Liver (tissue), 3 donors: ENCODE data around the gene ETF1.

Experiments used
- JUND ChIP-seq, 2 donors: IDR thresholded peaks; 2 replicates each; pipeline ENCODE4 v1.6.1; 2016; ENCODE audit warnings: antibody characterized with exemption in 2 of 2
- NR2F2 ChIP-seq: IDR thresholded peaks from 2 replicates; pipeline ENCODE4 v1.6.1; 2016; ENCODE audit warnings: antibody characterized with exemption
- RAD21 ChIP-seq, 2 donors: IDR thresholded peaks; 2 replicates each; pipeline ENCODE4 v1.6.1; 2016; ENCODE audit warnings: antibody characterized with exemption in 2 of 2, mild to moderate bottlenecking in 2 of 2
- SP1 ChIP-seq: IDR thresholded peaks from 2 replicates; pipeline ENCODE4 v1.6.1; 2018; ENCODE audit warnings: antibody characterized with exemption, mild to moderate bottlenecking
- TAF1 ChIP-seq: conservative IDR thresholded peaks from 2 replicates; pipeline ENCODE4 v1.6.1; 2016; ENCODE audit warnings: antibody characterized with exemption, mild to moderate bottlenecking
- YY1 ChIP-seq: IDR thresholded peaks from 2 replicates; pipeline ENCODE4 v1.6.1; 2016; ENCODE audit warnings: antibody characterized with exemption, mild to moderate bottlenecking
- TF ChIP-seq, protein P1 (sequence below): fragments of 150-350 bp; IDR thresholded peaks from 2 replicates; pipeline ENCODE4 v1.5.1; 2017; ENCODE audit warnings: improper control_type of control experiment, low read depth, low read length; ENCODE audit not compliant: missing input control
- TF ChIP-seq, protein P2 (sequence below): IDR thresholded peaks from 2 replicates; pipeline ENCODE4 v1.6.1; 2016; ENCODE audit warnings: antibody characterized with exemption, mild to moderate bottlenecking
- TF ChIP-seq, protein P3 (sequence below): IDR thresholded peaks from 2 replicates; pipeline ENCODE4 v1.6.1; 2016; ENCODE audit warnings: antibody characterized with exemption
- TF ChIP-seq, protein P4 (sequence below): IDR thresholded peaks from 2 replicates; pipeline ENCODE4 v1.6.1; 2016; ENCODE audit warnings: antibody characterized with exemption
- TF ChIP-seq, protein P5 (sequence below): IDR thresholded peaks from 2 replicates; pipeline ENCODE4 v1.6.1; 2016; ENCODE audit warnings: antibody characterized with exemption
- donor health status: healthy.
- donor health status: healthy.

DNA sequence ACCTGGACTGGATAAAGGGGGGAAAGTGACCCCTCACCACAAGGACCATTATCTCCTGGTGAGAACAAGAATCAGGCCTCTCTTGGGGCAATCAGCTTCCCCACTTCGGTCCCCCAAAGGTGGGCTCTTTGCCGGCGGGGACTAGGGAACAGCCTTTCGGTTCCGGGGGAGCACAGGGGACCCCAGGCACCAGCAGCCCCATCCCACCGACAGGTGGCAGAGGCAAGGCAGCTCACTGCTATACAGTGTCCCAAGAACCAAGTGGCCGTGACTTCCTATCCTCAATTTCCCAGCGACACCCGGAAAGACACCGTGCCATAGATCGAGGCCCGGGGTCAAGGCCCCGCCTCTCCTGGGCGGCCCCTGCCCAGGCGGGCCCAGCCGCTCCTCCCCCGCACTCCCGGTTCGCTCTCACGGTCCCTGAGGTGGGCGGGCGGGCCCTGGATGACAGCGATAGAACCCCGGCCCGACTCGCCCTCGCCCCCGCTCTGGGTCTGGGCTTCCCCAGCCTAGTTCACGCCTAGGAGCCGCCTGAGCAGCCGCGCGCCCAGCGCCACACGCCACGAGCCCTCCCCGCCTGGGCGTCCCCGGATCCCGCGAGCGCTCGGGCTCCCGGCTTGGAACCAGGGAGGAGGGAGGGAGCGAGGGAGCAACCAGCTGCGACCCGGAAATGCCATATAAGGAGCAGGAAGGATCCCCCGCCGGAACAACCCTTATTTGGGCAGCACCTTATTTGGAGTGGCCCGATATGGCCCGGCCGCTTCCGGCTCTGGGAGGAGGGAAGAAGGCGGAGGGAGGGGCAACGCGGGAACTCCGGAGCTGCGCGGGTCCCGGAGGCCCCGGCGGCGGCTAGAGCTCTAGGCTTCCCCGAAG is 78.4 kb downstream of the ETF1 start:
- TF ChIP-seq SP1 = peak; percentile 65
- TF ChIP-seq, protein P1, sequence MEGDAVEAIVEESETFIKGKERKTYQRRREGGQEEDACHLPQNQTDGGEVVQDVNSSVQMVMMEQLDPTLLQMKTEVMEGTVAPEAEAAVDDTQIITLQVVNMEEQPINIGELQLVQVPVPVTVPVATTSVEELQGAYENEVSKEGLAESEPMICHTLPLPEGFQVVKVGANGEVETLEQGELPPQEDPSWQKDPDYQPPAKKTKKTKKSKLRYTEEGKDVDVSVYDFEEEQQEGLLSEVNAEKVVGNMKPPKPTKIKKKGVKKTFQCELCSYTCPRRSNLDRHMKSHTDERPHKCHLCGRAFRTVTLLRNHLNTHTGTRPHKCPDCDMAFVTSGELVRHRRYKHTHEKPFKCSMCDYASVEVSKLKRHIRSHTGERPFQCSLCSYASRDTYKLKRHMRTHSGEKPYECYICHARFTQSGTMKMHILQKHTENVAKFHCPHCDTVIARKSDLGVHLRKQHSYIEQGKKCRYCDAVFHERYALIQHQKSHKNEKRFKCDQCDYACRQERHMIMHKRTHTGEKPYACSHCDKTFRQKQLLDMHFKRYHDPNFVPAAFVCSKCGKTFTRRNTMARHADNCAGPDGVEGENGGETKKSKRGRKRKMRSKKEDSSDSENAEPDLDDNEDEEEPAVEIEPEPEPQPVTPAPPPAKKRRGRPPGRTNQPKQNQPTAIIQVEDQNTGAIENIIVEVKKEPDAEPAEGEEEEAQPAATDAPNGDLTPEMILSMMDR = no peak
- TF ChIP-seq, protein P2, sequence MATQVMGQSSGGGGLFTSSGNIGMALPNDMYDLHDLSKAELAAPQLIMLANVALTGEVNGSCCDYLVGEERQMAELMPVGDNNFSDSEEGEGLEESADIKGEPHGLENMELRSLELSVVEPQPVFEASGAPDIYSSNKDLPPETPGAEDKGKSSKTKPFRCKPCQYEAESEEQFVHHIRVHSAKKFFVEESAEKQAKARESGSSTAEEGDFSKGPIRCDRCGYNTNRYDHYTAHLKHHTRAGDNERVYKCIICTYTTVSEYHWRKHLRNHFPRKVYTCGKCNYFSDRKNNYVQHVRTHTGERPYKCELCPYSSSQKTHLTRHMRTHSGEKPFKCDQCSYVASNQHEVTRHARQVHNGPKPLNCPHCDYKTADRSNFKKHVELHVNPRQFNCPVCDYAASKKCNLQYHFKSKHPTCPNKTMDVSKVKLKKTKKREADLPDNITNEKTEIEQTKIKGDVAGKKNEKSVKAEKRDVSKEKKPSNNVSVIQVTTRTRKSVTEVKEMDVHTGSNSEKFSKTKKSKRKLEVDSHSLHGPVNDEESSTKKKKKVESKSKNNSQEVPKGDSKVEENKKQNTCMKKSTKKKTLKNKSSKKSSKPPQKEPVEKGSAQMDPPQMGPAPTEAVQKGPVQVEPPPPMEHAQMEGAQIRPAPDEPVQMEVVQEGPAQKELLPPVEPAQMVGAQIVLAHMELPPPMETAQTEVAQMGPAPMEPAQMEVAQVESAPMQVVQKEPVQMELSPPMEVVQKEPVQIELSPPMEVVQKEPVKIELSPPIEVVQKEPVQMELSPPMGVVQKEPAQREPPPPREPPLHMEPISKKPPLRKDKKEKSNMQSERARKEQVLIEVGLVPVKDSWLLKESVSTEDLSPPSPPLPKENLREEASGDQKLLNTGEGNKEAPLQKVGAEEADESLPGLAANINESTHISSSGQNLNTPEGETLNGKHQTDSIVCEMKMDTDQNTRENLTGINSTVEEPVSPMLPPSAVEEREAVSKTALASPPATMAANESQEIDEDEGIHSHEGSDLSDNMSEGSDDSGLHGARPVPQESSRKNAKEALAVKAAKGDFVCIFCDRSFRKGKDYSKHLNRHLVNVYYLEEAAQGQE = peak; percentile 11
- peak; percentile 81 for TF ChIP-seq TAF1
- TF ChIP-seq, protein P3, sequence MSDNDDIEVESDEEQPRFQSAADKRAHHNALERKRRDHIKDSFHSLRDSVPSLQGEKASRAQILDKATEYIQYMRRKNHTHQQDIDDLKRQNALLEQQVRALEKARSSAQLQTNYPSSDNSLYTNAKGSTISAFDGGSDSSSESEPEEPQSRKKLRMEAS = no peak
- no peak for TF ChIP-seq JUND (IDR thresholded peaks at IDR 0.05)
- no peak for TF ChIP-seq RAD21 (IDR thresholded peaks at IDR 0.05)
- TF ChIP-seq NR2F2 = peak; percentile 76
- peak; percentile 45 for TF ChIP-seq YY1
- TF ChIP-seq, protein P4, sequence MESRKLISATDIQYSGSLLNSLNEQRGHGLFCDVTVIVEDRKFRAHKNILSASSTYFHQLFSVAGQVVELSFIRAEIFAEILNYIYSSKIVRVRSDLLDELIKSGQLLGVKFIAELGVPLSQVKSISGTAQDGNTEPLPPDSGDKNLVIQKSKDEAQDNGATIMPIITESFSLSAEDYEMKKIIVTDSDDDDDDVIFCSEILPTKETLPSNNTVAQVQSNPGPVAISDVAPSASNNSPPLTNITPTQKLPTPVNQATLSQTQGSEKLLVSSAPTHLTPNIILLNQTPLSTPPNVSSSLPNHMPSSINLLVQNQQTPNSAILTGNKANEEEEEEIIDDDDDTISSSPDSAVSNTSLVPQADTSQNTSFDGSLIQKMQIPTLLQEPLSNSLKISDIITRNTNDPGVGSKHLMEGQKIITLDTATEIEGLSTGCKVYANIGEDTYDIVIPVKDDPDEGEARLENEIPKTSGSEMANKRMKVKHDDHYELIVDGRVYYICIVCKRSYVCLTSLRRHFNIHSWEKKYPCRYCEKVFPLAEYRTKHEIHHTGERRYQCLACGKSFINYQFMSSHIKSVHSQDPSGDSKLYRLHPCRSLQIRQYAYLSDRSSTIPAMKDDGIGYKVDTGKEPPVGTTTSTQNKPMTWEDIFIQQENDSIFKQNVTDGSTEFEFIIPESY = peak; percentile 91
- TF ChIP-seq, protein P5, sequence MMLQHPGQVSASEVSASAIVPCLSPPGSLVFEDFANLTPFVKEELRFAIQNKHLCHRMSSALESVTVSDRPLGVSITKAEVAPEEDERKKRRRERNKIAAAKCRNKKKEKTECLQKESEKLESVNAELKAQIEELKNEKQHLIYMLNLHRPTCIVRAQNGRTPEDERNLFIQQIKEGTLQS = no peak
